GM21786 (cell line): ENCODE data around the gene SLCO3A1.
"Not testable (repeated sequence)": the region's sequence is repeated elsewhere in the genome, so short reads cannot be mapped to it uniquely, and the experiment has no call there.

ENCODE experiments used
- ATAC-seq: cut with Tn5 transposase; IDR thresholded peaks from one replicate; pipeline ENCODE4 v1.9.1; 2021; ENCODE audit not compliant: unreplicated experiment

SLCO3A1 gene

GRCh38 chr15:92187975-92188374, 334.5 kb downstream of the SLCO3A1 start:
- no peak for ATAC-seq

GRCh38 chr15:92189166-92189565, 335.7 kb downstream of the SLCO3A1 start:
- ATAC-seq: no peak

- no peak for ATAC-seq
Observed at GRCh38 chr15:92195241-92195640, 341.7 kb downstream of the SLCO3A1 start.

GRCh38 chr15:92196342-92196741, 342.8 kb downstream of the SLCO3A1 start:
- no peak for ATAC-seq

- ATAC-seq: no peak
Observed at GRCh38 chr15:92197746-92198145, 344.2 kb downstream of the SLCO3A1 start.

- ATAC-seq: no peak
Observed at GRCh38 chr15:92200891-92201290, 347.4 kb downstream of the SLCO3A1 start.

GRCh38 chr15:92205255-92205739, 351.8 kb downstream of the SLCO3A1 start:
- no peak for ATAC-seq

GRCh38 chr15:92207601-92208000, 354.1 kb downstream of the SLCO3A1 start:
- ATAC-seq: not testable (repeated sequence)
